ENCODE results near the gene HIP1R. TPM values are rescaled to one million over a fixed set of nuclear protein-coding genes. Genes with fewer than 3 reads are reported as not detected.
A peak's percentile ranks its signal among the peaks of the same experiment; 100 is the strongest.

HIP1R gene
- total and polyA plus RNA-seq, 10 of the 15 experiments (the other 5 are each of a cell fraction or from before 2014, with no cell fraction given): 0.18 to 27.7 (median 11.7) TPM

DNA sequence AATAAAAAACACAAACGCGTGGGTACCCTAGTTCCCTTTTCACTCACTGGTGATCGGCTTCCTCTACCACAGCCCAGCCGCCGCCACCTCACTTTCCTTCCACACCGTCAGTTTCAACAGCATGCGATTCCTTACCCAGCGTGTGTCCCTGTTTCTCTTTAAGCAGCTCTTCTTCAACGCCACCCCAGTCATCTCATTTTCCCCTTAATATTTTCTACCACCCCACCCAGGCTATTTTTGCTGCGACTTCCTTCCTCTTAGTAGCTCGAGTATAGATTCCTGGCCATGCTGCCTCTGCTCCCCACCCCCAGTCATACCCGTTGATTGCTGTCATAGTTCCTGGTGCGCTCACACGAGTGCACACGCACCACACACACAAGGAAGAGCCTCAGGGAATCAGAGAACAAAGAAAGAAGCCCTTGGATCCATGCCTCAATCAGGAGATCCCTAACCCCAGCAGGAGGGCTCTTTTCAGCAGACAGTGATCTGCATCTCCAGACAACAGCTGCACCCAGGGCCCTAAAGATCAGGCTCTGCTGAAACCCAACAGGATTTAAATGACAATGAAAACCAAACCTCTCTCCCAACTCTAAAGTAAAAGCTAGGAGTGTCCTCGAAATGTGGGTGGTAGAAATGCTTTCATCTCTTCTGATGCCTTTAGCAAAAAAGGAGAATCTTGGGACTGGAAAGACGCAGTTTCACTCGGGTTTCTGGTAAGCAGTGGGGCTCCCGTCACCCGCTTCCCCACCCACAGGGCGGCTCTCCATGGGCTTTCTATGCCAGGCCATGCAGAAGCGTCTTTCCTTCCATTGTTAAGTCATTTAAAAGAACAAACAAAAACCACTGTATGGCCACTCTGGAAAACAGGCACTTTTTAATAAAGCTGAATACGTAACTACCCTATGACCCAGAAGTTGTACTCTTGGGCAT is 36.9 kb downstream of the HIP1R start (continued):
- TF ChIP-seq MEF2A (IDR thresholded peaks at IDR 0.05; ENCODE audit: insufficient read depth, low read depth, low read length): peak; percentile 57; the same call in 1 of the 2 replicates
- no peak for TF ChIP-seq YY1 (IDR thresholded peaks at IDR 0.05; ENCODE audit: low read depth, low read length)
- TF ChIP-seq ATF7 (IDR thresholded peaks at IDR 0.05; ENCODE audit: low read depth): peak; percentile 44; the same call in 1 of the 2 replicates
- no peak; a peak in 1 of 4 replicates for TF ChIP-seq BHLHE40 (IDR thresholded peaks at IDR 0.05; ENCODE audit: borderline replicate concordance in 1 of 2, low read depth in 2 of 2, low read length in 1 of 2)
- TF ChIP-seq SPI1 (IDR thresholded peaks at IDR 0.05; ENCODE audit: borderline replicate concordance, insufficient read depth, low read depth, low read length): peak; percentile 58
- peak; percentile 6; the same call in 1 of the 2 replicates for TF ChIP-seq ZNF384 (IDR thresholded peaks at IDR 0.05; ENCODE audit: borderline replicate concordance, low read depth, low read length)
- TF ChIP-seq ZNF622 (IDR thresholded peaks at IDR 0.05): no peak
- no peak for TF ChIP-seq KAT2A (conservative IDR thresholded peaks at IDR 0.05; ENCODE audit: control insufficient read depth, low read depth, low read length)
- TF ChIP-seq FOXK2 (IDR thresholded peaks at IDR 0.05): no peak
- TF ChIP-seq NBN (IDR thresholded peaks at IDR 0.05): 0 out of 2 replicates have a peak, but pooled peaks have one; percentile 70
- TF ChIP-seq, protein P1, sequence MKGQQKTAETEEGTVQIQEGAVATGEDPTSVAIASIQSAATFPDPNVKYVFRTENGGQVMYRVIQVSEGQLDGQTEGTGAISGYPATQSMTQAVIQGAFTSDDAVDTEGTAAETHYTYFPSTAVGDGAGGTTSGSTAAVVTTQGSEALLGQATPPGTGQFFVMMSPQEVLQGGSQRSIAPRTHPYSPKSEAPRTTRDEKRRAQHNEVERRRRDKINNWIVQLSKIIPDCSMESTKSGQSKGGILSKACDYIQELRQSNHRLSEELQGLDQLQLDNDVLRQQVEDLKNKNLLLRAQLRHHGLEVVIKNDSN (IDR thresholded peaks at IDR 0.05; ENCODE audit: borderline replicate concordance, extremely low read length, insufficient read depth, low read depth, low read length): no peak
- TF ChIP-seq IKZF2 (IDR thresholded peaks at IDR 0.05): peak; percentile 68 to 80

All from GM12878 (cell line).